A673 (cell line): ENCODE results near the gene PRORP.

Experiments
- CTCF ChIP-seq: fragments of 300-800, 200-600 bp; sonication (generic); conservative IDR thresholded peaks from 2 replicates; pipeline ENCODE4 v1.5.1; 2017; ENCODE audit warnings: low read depth, mild to moderate bottlenecking, antibody characterized with exemption, low read length, moderate library complexity, mixed read lengths
- EZH2 ChIP-seq: fragments of 200-600 bp; sonication (generic); IDR thresholded peaks from 2 replicates; pipeline ENCODE4 v1.6.1; 2017; ENCODE audit warnings: borderline replicate concordance, low read depth, mild to moderate bottlenecking, mixed read lengths, antibody characterized with exemption, low read length; ENCODE audit not compliant: poor library complexity, severe bottlenecking

GRCh38 chr14:35113308-35113950, 8.9 kb upstream of the PRORP start:
- TF ChIP-seq CTCF: no peak
- no peak for TF ChIP-seq EZH2
